GM12891 (cell line): ENCODE results near the gene HOXB3.
"Not testable (repeated sequence)": the region's sequence is repeated elsewhere in the genome, so short reads cannot be mapped to it uniquely, and the experiment has no call there.

Source experiments
- DNase-seq: peaks from one replicate; pipeline ENCODE4 v3.0.0; 2011; ENCODE audit warnings: low spot score; ENCODE audit not compliant: insufficient read length
- FAIRE-seq: peaks from 2 replicates; lab custom pipeline; 2011; peaks lifted over from hg19 to GRCh38; lab: Jason Lieb, UNC
- PAX5 ChIP-seq: IDR thresholded peaks from 2 replicates; pipeline ENCODE4 v1.6.1; 2011; ENCODE audit warnings: low read length, moderate library complexity, mild to moderate bottlenecking; ENCODE audit not compliant: insufficient read depth, severe bottlenecking
- POLR2A ChIP-seq: IDR thresholded peaks from 2 replicates; pipeline ENCODE4 v1.6.1; 2011; ENCODE audit warnings: low read depth, low read length, control low read depth
- POLR2AphosphoS5 ChIP-seq: IDR thresholded peaks from 2 replicates; pipeline ENCODE4 v1.6.1; 2011; ENCODE audit warnings: low read depth, low read length, control low read depth
- POU2F2 ChIP-seq: IDR thresholded peaks from 2 replicates; pipeline ENCODE4 v1.6.1; 2011; ENCODE audit warnings: low read depth, mild to moderate bottlenecking, control low read depth, low read length, moderate library complexity
- SPI1 ChIP-seq: IDR thresholded peaks from 2 replicates; pipeline ENCODE4 v1.6.1; 2011; ENCODE audit warnings: low read depth, low read length, control low read depth
- TAF1 ChIP-seq: IDR thresholded peaks from 2 replicates; pipeline ENCODE4 v1.6.1; 2011; ENCODE audit warnings: low read depth, low read length, control low read depth

HOXB3 gene

GRCh38 chr17:48517478-48517877 lies 72.6 kb downstream of the HOXB3 start:
- TF ChIP-seq TAF1 (no peak), POLR2A (no peak), PAX5 (no peak), SPI1 (peak; percentile 93)
- no peak for FAIRE-seq
- DNase-seq: no peak

- FAIRE-seq: no peak
Observed at GRCh38 chr17:48515925-48516900, 73.8 kb downstream of the HOXB3 start.

GRCh38 chr17:48514477-48514876 lies 75.6 kb downstream of the HOXB3 start:
- FAIRE-seq (no peak), DNase-seq (no peak)
- no peak for TF ChIP-seq PAX5
- no peak for TF ChIP-seq POLR2A
- TF ChIP-seq TAF1: no peak
- no peak; the same call in 1 of the 2 replicates for TF ChIP-seq POU2F2
- TF ChIP-seq POLR2AphosphoS5: no peak
- TF ChIP-seq SPI1: no peak

More at GRCh38 chr17:48515925-48516900, 73.8 kb downstream of the HOXB3 start:
- TF ChIP-seq TAF1 (no peak), POU2F2 (no peak), SPI1 (no peak), POLR2AphosphoS5 (no peak), POLR2A (no peak), PAX5 (no peak)
- DNase-seq: no peak

GRCh38 chr17:48513666-48514455 lies 76.2 kb downstream of the HOXB3 start:
- DNase-seq: no peak
- peak; percentile 47 for FAIRE-seq
- no peak for TF ChIP-seq TAF1
- TF ChIP-seq POU2F2: peak; percentile 87

- TF ChIP-seq POU2F2: no peak
- DNase-seq (no peak), FAIRE-seq (no peak)
Observed at GRCh38 chr17:48513097-48513496, 76.9 kb downstream of the HOXB3 start.

GRCh38 chr17:48510761-48511604 lies 79.1 kb downstream of the HOXB3 start:
- TF ChIP-seq SPI1 (no peak), TAF1 (no peak), PAX5 (no peak), POLR2AphosphoS5 (no peak), POU2F2 (no peak), POLR2A (no peak)
- FAIRE-seq (no peak), DNase-seq (no peak)

GRCh38 chr17:48510381-48510760 lies 79.7 kb downstream of the HOXB3 start:
- no peak for DNase-seq
- TF ChIP-seq SPI1: no peak
- no peak for TF ChIP-seq POU2F2
- no peak for TF ChIP-seq TAF1
- no peak for TF ChIP-seq POLR2AphosphoS5
- no peak for TF ChIP-seq PAX5
- TF ChIP-seq POLR2A: no peak
- FAIRE-seq: no peak

GRCh38 chr17:48509708-48510107 lies 80.3 kb downstream of the HOXB3 start:
- DNase-seq, FAIRE-seq: not testable (repeated sequence)

- no peak for FAIRE-seq
- TF ChIP-seq POLR2AphosphoS5: no peak
- TF ChIP-seq SPI1: no peak
- no peak for TF ChIP-seq PAX5
- TF ChIP-seq TAF1: no peak
- TF ChIP-seq POLR2A: no peak
- TF ChIP-seq POU2F2: no peak
Observed at GRCh38 chr17:48506246-48506645, 83.8 kb downstream of the HOXB3 start.

More at GRCh38 chr17:48506246-48506645, 83.8 kb downstream of the HOXB3 start:
- no peak for DNase-seq
